Neuronal stem cell (in vitro differentiated cells): ENCODE results near the gene RGS8.

Source experiments
- DNase-seq: peaks from one replicate; pipeline ENCODE4 v3.0.0-alpha.2; 2013; ENCODE audit warnings: low spot score
- H2AFZ ChIP-seq: one replicate; pipeline ENCODE4 v1.6.1; 2013; ENCODE audit warnings: mild to moderate bottlenecking, low read length, inconsistent platforms
- H2AK5ac ChIP-seq: 2 replicates; pipeline ENCODE4 v1.6.1; 2013; ENCODE audit warnings: low read depth, mild to moderate bottlenecking, inconsistent platforms, low read length, moderate library complexity, mixed read lengths
- H2BK120ac ChIP-seq: 2 replicates; pipeline ENCODE4 v1.6.1; 2013; ENCODE audit warnings: low read depth, mild to moderate bottlenecking, inconsistent platforms, low read length, moderate library complexity, mixed read lengths
- H2BK12ac ChIP-seq: one replicate; pipeline ENCODE4 v1.6.1; 2013; ENCODE audit warnings: low read length, inconsistent platforms
- H2BK15ac ChIP-seq: 2 replicates; pipeline ENCODE4 v1.6.1; 2013; ENCODE audit warnings: mild to moderate bottlenecking, low read length, inconsistent platforms, mixed read lengths
- H2BK5ac ChIP-seq: one replicate; pipeline ENCODE4 v1.6.1; 2013; ENCODE audit warnings: inconsistent platforms, mild to moderate bottlenecking, low read length, moderate library complexity
- H3K14ac ChIP-seq: one replicate; pipeline ENCODE4 v1.6.1; 2013; ENCODE audit warnings: low read length, inconsistent platforms
- H3K18ac ChIP-seq: 2 replicates; pipeline ENCODE4 v1.6.1; 2013; ENCODE audit warnings: low read length, inconsistent platforms
- H3K23ac ChIP-seq: 2 replicates; pipeline ENCODE4 v1.6.1; 2013; ENCODE audit warnings: low read depth, mild to moderate bottlenecking, mixed read lengths, low read length, inconsistent platforms; ENCODE audit not compliant: poor library complexity
- H3K27ac ChIP-seq: replicated peaks from 3 replicates; pipeline ENCODE4 v1.5.1; 2013; ENCODE audit warnings: low read length, inconsistent platforms
- H3K27me3 ChIP-seq, 3 experiments: 2 replicates each; pipeline ENCODE4 v1.6.1; 2013; ENCODE audit warnings: low read length in 3 of 3, mild to moderate bottlenecking in 2 of 3, inconsistent platforms in 1 of 3, low read depth in 1 of 3, mixed read lengths in 1 of 3, moderate library complexity in 1 of 3; ENCODE audit not compliant: control insufficient read depth in 3 of 3, insufficient read depth in 3 of 3
- H3K36me3 ChIP-seq, 2 donors: replicated peaks in 1 of 2; 2 replicates each; pipeline ENCODE4 v1.6.1; 2013; ENCODE audit warnings: low read length in 2 of 2; ENCODE audit not compliant: control insufficient read depth in 2 of 2, insufficient read depth in 2 of 2
- H3K4ac ChIP-seq: 2 replicates; pipeline ENCODE4 v1.6.1; 2013; ENCODE audit warnings: inconsistent platforms, mild to moderate bottlenecking, low read length, moderate library complexity
- H3K4me1 ChIP-seq, 2 donors: 1 replicate in 1 of 2; 2 replicates in 1 of 2; pipeline ENCODE4 v1.6.1; 2013; ENCODE audit warnings: low read length in 2 of 2, low read depth in 1 of 2; ENCODE audit not compliant: control insufficient read depth in 2 of 2, insufficient read depth in 1 of 2
- H3K4me2 ChIP-seq: one replicate; pipeline ENCODE4 v1.6.1; 2013; ENCODE audit warnings: mild to moderate bottlenecking, low read length, inconsistent platforms; ENCODE audit not compliant: insufficient read depth, poor library complexity, severe bottlenecking
- H3K4me3 ChIP-seq, 2 donors: 2 replicates each; pipeline ENCODE4 v1.5.1; 2013; ENCODE audit warnings: low read length in 2 of 2, mild to moderate bottlenecking in 2 of 2, inconsistent platforms in 1 of 2, moderate library complexity in 1 of 2
- H3K79me1 ChIP-seq: one replicate; pipeline ENCODE4 v1.6.1; 2013; ENCODE audit warnings: low read depth, mild to moderate bottlenecking, inconsistent platforms, low read length, moderate library complexity
- H3K9ac ChIP-seq: one replicate; pipeline ENCODE4 v1.6.1; 2013; ENCODE audit warnings: mild to moderate bottlenecking, low read depth, low read length, inconsistent platforms; ENCODE audit not compliant: poor library complexity
- H3K9me3 ChIP-seq, 2 donors: replicated peaks in 1 of 2; 2 replicates each; pipeline versions ENCODE3 to v1.6.1; 2013; ENCODE audit warnings: low read length in 2 of 2, mild to moderate bottlenecking in 2 of 2, inconsistent platforms in 1 of 2, low read depth in 1 of 2, mixed read lengths in 1 of 2, moderate library complexity in 1 of 2; ENCODE audit not compliant: control insufficient read depth in 2 of 2, insufficient read depth in 1 of 2
- H4K8ac ChIP-seq: one replicate; pipeline ENCODE4 v1.6.1; 2013; ENCODE audit warnings: low read depth, mild to moderate bottlenecking, inconsistent platforms, low read length, moderate library complexity
- H4K91ac ChIP-seq: one replicate; pipeline ENCODE4 v1.6.1; 2013; ENCODE audit warnings: low read length, low read depth, mild to moderate bottlenecking, inconsistent platforms; ENCODE audit not compliant: poor library complexity
- WGBS, 2 donors: extraction: QIAGEN DNeasy Blood & Tissue Kit; methylation state at CpG; one replicate each; pipeline ENCODE4 v1.1.7; 2013; ENCODE audit warnings: missing lambda C conversion rate in 2 of 2, mixed read lengths in 1 of 2; ENCODE audit not compliant: insufficient read length in 2 of 2, insufficient replicate concordance in 1 of 2; ENCODE audit errors: extremely low coverage in 2 of 2; 5-methylcytosine and 5-hydroxymethylcytosine counted together

RGS8 gene

DNA sequence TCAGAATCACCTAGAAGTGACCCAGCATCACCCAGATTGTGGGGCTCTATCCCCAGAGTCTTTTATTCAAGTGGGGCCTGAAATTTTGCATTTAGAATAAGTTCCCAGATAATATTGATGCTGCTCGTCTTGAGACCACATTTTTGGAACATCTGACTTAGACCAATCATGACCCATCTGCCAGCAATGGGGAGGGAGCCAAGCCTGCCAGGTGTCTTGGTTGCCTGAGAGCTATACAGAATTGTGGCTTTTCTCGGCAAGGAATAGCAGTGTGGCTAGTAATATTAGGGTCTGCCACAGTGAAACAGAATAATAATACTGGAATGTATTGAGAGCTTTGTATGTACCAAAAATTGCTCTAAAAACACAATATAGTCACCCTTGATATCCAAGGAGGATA, 31.1 kb upstream of the RGS8 start:
- Histone ChIP-seq H3K4ac (no peak overlapping the region), H3K23ac (no peak overlapping the region), H3K4me1 (no peaks in the 10 kb centered on the region), H4K91ac (no peak overlapping the region), H3K14ac (no peak overlapping the region), H3K9me3 (no peaks in the 10 kb centered on the region), H3K9ac (no peak overlapping the region), H2BK12ac (no peak overlapping the region), H4K8ac (no peak overlapping the region), H3K27me3 (peaks cover 0 to 9% (median 0%) of the 10 kb centered on the region in 3 experiments), H3K27ac (no peak overlapping the region), H3K4me3 (no peak overlapping the region), H3K79me1 (no peaks in the 10 kb centered on the region), H2AFZ (no peak overlapping the region), H2BK15ac (no peak overlapping the region), H3K4me2 (no peak overlapping the region), H2BK120ac (no peak overlapping the region), H3K36me3 (no peaks in the 10 kb centered on the region), H2BK5ac (no peak overlapping the region), H3K18ac (no peak overlapping the region), H2AK5ac (no peak overlapping the region)
- no CpG with 5 or more reads among the region's 2 CpGs for WGBS, 2 donors
- DNase-seq: no peak

DNA sequence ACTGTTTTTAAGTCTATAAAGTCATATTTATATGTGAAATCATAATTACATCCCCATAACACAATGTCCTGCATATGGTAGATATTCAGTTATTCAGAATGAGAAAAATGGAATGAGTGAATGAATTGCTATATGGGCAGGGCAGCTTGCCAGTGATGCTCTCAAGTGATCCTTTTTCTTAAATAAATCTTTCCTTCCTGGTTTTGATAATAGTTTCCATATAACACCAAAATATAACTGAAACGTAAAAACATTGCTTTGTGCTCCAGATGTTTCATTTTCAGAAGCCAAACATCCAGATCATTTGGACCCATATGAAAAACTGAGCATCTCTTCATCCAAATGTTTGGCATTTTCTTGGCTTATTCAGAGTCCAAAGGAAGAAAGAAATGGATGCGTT, 30.2 kb upstream of the RGS8 start:
- WGBS, 2 donors: no CpG with 5 or more reads among the region's 2 CpGs

DNA sequence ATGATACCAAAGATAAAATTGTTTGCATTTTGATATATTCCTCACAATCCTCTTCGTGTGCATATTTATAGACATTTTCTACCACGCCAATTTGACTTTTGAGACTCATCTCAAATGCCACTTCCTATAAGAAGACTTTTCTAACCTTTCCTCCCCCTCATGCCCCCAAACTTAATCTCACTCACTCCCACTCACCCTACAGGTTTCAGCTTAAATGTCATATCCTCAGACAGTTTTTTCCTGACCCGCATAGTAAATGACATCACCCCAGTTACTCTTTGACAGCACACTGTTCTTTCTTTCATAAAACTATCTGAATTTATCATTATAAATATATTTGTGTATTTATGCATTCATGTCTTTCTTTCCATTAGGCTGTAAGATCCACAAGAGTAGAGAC, 29.6 kb upstream of the RGS8 start:
- no peak overlapping the region for H3K18ac ChIP-seq
- no peak overlapping the region for H3K4me2 ChIP-seq
- H3K79me1 ChIP-seq: no peaks in the 10 kb centered on the region
- no peak overlapping the region for H2BK120ac ChIP-seq
- no peaks in the 10 kb centered on the region for H3K4me1 ChIP-seq
- no peak overlapping the region for H4K91ac ChIP-seq
- no peak overlapping the region for H2BK5ac ChIP-seq
- no CpG with 5 or more reads among the region's 3 CpGs for WGBS, 2 donors
- no peak overlapping the region for H2BK15ac ChIP-seq
- H3K14ac ChIP-seq: no peak overlapping the region
- H3K9ac ChIP-seq: no peak overlapping the region
- no peak overlapping the region for H3K4me3 ChIP-seq
- H3K36me3 ChIP-seq: no peaks in the 10 kb centered on the region
- no peaks in the 10 kb centered on the region for H3K9me3 ChIP-seq
- H2BK12ac ChIP-seq: no peak overlapping the region
- H4K8ac ChIP-seq: no peak overlapping the region
- no peak overlapping the region for H2AFZ ChIP-seq
- H3K27me3 ChIP-seq: peaks cover 0 to 13% (median 0%) of the 10 kb centered on the region in 3 experiments
- no peak overlapping the region for H2AK5ac ChIP-seq
- no peak overlapping the region for H3K23ac ChIP-seq
- no peak overlapping the region for H3K4ac ChIP-seq
- H3K27ac ChIP-seq: no peak overlapping the region
- DNase-seq: no peak

More for the DNA sequence above, 30.2 kb upstream of the RGS8 start:
- Histone ChIP-seq H3K14ac (no peak overlapping the region), H2BK15ac (no peak overlapping the region), H3K9me3 (no peaks in the 10 kb centered on the region), H2BK5ac (no peak overlapping the region), H3K9ac (no peak overlapping the region), H3K27me3 (peaks cover 0 to 13% (median 0%) of the 10 kb centered on the region in 3 experiments), H3K27ac (no peak overlapping the region), H2AK5ac (no peak overlapping the region), H4K91ac (no peak overlapping the region), H3K4ac (no peak overlapping the region), H2BK12ac (no peak overlapping the region), H4K8ac (no peak overlapping the region), H3K4me3 (no peak overlapping the region), H3K4me2 (no peak overlapping the region), H2BK120ac (no peak overlapping the region), H3K4me1 (no peaks in the 10 kb centered on the region), H3K36me3 (no peaks in the 10 kb centered on the region), H3K18ac (no peak overlapping the region), H3K79me1 (no peaks in the 10 kb centered on the region), H3K23ac (no peak overlapping the region), H2AFZ (no peak overlapping the region)
- DNase-seq: no peak

DNA sequence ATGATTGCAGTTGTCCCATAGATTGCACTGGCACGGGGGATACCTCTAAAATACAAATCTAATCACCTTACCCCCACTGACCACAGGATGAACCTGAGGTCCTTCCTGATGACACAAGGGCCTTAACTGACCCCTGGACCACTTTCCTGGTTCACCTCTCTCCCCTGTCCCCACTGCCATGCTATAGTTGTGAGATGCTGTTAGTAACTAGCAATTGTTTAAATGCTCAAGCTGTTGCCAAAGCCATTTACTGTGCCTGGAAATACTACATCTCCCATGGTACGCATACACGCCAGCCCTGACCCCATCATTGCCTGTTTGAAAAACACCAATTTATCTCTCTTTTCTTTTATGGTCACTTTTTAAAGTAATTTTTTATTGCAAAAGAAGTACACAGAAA, 29.1 kb upstream of the RGS8 start:
- H3K14ac ChIP-seq: no peak overlapping the region
- H3K18ac ChIP-seq: no peak overlapping the region
- H3K79me1 ChIP-seq: no peaks in the 10 kb centered on the region
- no peak overlapping the region for H2BK120ac ChIP-seq
- H2AK5ac ChIP-seq: no peak overlapping the region
- H3K4me1 ChIP-seq: no peaks in the 10 kb centered on the region
- H2BK5ac ChIP-seq: no peak overlapping the region
- no peak overlapping the region for H3K4me2 ChIP-seq
- no peak overlapping the region for H4K8ac ChIP-seq
- H2BK15ac ChIP-seq: no peak overlapping the region
- H3K27me3 ChIP-seq: peaks cover 0 to 15% (median 0%) of the 10 kb centered on the region in 3 experiments
- H3K4me3 ChIP-seq: no peak overlapping the region
- H3K27ac ChIP-seq: no peak overlapping the region
- H2BK12ac ChIP-seq: no peak overlapping the region
- H2AFZ ChIP-seq: no peak overlapping the region
- no peak overlapping the region for H4K91ac ChIP-seq
- no peaks in the 10 kb centered on the region for H3K9me3 ChIP-seq
- H3K9ac ChIP-seq: no peak overlapping the region
- no CpG with 5 or more reads among the region's 3 CpGs for WGBS, 2 donors
- H3K23ac ChIP-seq: no peak overlapping the region
- H3K36me3 ChIP-seq: no peaks in the 10 kb centered on the region
- no peak for DNase-seq
- no peak overlapping the region for H3K4ac ChIP-seq
